Neural progenitor cell (in vitro differentiated cells): Measurements from ENCODE around the gene SPTBN1. TPM values are rescaled to one million over a fixed set of nuclear protein-coding genes. Genes with fewer than 3 reads are reported as not detected.
A peak's percentile ranks its signal among the peaks of the same experiment; 100 is the strongest.

Experiments
- DNase-seq: peaks from one replicate; pipeline ENCODE4 v3.0.0-alpha.2; 2016; ENCODE audit warnings: low spot score
- H2AFZ ChIP-seq: fragments of 200-600 bp; sonication (generic); replicated peaks from 2 replicates; pipeline ENCODE4 v1.6.1; 2016; ENCODE audit warnings: antibody characterized with exemption
- H3F3A ChIP-seq: fragments of 200-600 bp; sonication (generic); 2 replicates; pipeline ENCODE4 v1.6.1; 2016; ENCODE audit warnings: antibody characterized with exemption, low read depth
- H3K27ac ChIP-seq: fragments of 200-600 bp; sonication (generic); 2 replicates; pipeline ENCODE4 v1.5.1; 2016; ENCODE audit warnings: mild to moderate bottlenecking
- H3K27me3 ChIP-seq: fragments of 200-600 bp; sonication (generic); 2 replicates; pipeline ENCODE4 v1.6.1; 2016; ENCODE audit warnings: mild to moderate bottlenecking, moderate library complexity
- H3K36me3 ChIP-seq: fragments of 200-600 bp; sonication (generic); 2 replicates; pipeline ENCODE4 v1.5.1; 2016
- H3K4me1 ChIP-seq: fragments of 200-600 bp; sonication (generic); 2 replicates; pipeline ENCODE4 v1.6.1; 2016; ENCODE audit warnings: mixed run types
- H3K4me2 ChIP-seq: fragments of 200-600 bp; sonication (generic); 2 replicates; pipeline ENCODE4 v1.6.1; 2016
- H3K4me3 ChIP-seq: fragments of 200-600 bp; sonication (generic); 2 replicates; pipeline ENCODE4 v1.5.1; 2016
- H3K79me2 ChIP-seq: fragments of 200-600 bp; sonication (generic); 2 replicates; pipeline ENCODE4 v1.6.1; 2016; ENCODE audit warnings: low read depth
- H3K9ac ChIP-seq: fragments of 200-600 bp; sonication (generic); 2 replicates; pipeline ENCODE4 v1.6.1; 2016
- H3K9me3 ChIP-seq: fragments of 200-600 bp; sonication (generic); 2 replicates; pipeline ENCODE4 v1.5.1; 2016; ENCODE audit warnings: low read depth
- H4K20me1 ChIP-seq: fragments of 200-600 bp; sonication (generic); 2 replicates; pipeline ENCODE4 v1.6.1; 2016; ENCODE audit warnings: low read depth
- H3K27ac Mint-ChIP-seq: 3 replicates; pipeline ENCODE4 v1.8.0; 2021; ENCODE audit warnings: mixed read lengths
- H3K27me3 Mint-ChIP-seq: 2 replicates; pipeline ENCODE4 v1.8.0; 2022; ENCODE audit warnings: low read depth, mild to moderate bottlenecking, inconsistent platforms, moderate library complexity, mixed read lengths; ENCODE audit not compliant: insufficient read depth
- H3K36me3 Mint-ChIP-seq: 3 replicates; pipeline ENCODE4 v1.8.0; 2021; ENCODE audit warnings: mixed read lengths
- H3K4me1 Mint-ChIP-seq: 3 replicates; pipeline ENCODE4 v1.8.0; 2021; ENCODE audit warnings: mixed read lengths
- H3K4me3 Mint-ChIP-seq: 3 replicates; pipeline ENCODE4 v1.8.0; 2021; ENCODE audit warnings: mild to moderate bottlenecking, moderate library complexity, mixed read lengths
- H3K9me3 Mint-ChIP-seq: 3 replicates; pipeline ENCODE4 v1.8.0; 2020; ENCODE audit warnings: mixed read lengths
- EZH2 ChIP-seq: fragments of 200-600 bp; sonication (generic); IDR thresholded peaks from 2 replicates; pipeline ENCODE4 v1.6.1; 2017; ENCODE audit warnings: antibody characterized with exemption, mild to moderate bottlenecking, moderate library complexity
- EZH2phosphoT487 ChIP-seq: fragments of 200-600 bp; sonication (generic); IDR thresholded peaks from 2 replicates; pipeline ENCODE4 v1.6.1; 2017; ENCODE audit warnings: antibody characterized with exemption
- total RNA-seq: library from RNA; depleted of rRNA; stranded (reverse); fragments of >200 nt; gene quantifications from 2 replicates; pipeline ENCODE4 v1.2.3, GENCODE V29; 2015; ENCODE audit warnings: low replicate concordance
- TF ChIP-seq, protein P1 (sequence below): fragments of 200-600 bp; sonication (generic); IDR thresholded peaks from 2 replicates; pipeline ENCODE4 v1.5.1; 2017; ENCODE audit warnings: antibody characterized with exemption, mild to moderate bottlenecking

SPTBN1 gene
- total RNA-seq, 1 donor from 2014 or later, result 94.2 TPM

DNA sequence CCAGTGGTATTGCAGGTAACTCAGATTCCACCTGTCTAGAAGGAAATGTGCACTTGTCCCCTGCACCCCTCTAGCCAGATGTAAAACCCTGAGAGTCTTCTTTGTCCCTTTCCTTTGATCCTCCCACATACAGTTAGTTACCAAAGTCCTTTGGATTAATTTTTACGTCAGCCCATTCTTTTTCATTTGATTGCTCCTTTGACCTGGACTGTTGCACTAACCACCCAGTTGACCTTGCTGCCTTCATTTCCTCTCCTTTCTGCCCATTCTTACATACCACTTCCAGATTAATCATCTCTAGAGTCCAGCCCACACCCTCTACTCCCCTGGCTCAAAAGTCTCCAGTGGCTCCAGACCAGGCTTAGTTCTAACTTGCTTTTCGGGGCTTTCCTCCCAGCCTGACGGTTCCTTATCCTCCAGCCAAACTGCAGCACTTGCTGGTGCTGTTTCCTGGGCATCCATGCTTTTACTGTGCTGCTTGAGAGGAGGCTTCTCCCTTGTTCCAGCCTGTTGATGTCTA, 99.3 kb downstream of the SPTBN1 start:
- Histone ChIP-seq H3K36me3 (no peaks in the 10 kb centered on the region), H4K20me1 (no peaks in the 10 kb centered on the region), H3K27ac (no peak overlapping the region), H3K4me1 (peaks cover 17% of the 10 kb centered on the region), H3K4me2 (no peak overlapping the region), H3K4me3 (no peak overlapping the region), H2AFZ (no peak overlapping the region), H3K9ac (no peak overlapping the region), H3K9me3 (no peaks in the 10 kb centered on the region), H3K79me2 (peaks cover 16% of the 10 kb centered on the region), H3F3A (peaks cover 31% of the 10 kb centered on the region), H3K27me3 (no peaks in the 10 kb centered on the region)
- no peak overlapping the region for H3K4me3 Mint-ChIP-seq
- TF ChIP-seq, protein P1, sequence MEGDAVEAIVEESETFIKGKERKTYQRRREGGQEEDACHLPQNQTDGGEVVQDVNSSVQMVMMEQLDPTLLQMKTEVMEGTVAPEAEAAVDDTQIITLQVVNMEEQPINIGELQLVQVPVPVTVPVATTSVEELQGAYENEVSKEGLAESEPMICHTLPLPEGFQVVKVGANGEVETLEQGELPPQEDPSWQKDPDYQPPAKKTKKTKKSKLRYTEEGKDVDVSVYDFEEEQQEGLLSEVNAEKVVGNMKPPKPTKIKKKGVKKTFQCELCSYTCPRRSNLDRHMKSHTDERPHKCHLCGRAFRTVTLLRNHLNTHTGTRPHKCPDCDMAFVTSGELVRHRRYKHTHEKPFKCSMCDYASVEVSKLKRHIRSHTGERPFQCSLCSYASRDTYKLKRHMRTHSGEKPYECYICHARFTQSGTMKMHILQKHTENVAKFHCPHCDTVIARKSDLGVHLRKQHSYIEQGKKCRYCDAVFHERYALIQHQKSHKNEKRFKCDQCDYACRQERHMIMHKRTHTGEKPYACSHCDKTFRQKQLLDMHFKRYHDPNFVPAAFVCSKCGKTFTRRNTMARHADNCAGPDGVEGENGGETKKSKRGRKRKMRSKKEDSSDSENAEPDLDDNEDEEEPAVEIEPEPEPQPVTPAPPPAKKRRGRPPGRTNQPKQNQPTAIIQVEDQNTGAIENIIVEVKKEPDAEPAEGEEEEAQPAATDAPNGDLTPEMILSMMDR, result no peak
- no peak for TF ChIP-seq EZH2phosphoT487
- no peak for TF ChIP-seq EZH2
- peaks cover 14% of the 10 kb centered on the region for H3K4me1 Mint-ChIP-seq
- peaks cover 4% of the 10 kb centered on the region for H3K27me3 Mint-ChIP-seq
- DNase-seq, result no peak
- no peak overlapping the region for H3K27ac Mint-ChIP-seq
- H3K36me3 Mint-ChIP-seq, result no peaks in the 10 kb centered on the region
- H3K9me3 Mint-ChIP-seq, result no peaks in the 10 kb centered on the region

DNA sequence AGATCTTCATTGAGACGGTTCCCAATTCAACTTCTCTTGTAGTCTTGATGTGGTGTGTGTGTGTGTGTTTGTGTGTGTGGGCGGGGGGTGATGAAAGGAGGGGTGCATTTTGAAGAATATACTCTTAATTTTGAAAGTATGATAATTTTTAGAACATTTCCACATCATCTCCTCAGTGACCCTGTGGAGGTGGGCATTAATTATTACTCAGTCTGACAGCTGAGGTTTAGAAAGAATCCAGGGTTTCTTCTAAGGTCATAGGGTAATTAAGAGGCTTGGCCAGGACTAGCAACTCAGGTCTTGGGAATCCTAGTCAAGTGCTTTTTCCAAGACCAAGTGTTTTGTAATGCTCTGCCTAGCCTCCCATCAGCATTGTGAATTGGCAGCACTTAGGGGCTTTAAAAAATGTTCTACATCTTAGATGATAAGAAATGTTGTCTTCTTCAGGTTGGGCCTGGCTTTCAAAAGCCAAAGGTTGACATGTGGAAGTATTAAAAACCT, 100.5 kb downstream of the SPTBN1 start:
- Histone ChIP-seq H3K27ac (no peak overlapping the region), H3K36me3 (no peaks in the 10 kb centered on the region), H3K4me3 (peak overlapping the region; percentile 91), H3K9ac (no peak overlapping the region), H3K27me3 (no peaks in the 10 kb centered on the region), H3K79me2 (peaks cover 29% of the 10 kb centered on the region), H3F3A (peaks cover 31% of the 10 kb centered on the region), H3K9me3 (no peaks in the 10 kb centered on the region), H2AFZ (no peak overlapping the region), H3K4me1 (peaks cover 17% of the 10 kb centered on the region), H3K4me2 (peak overlapping the region; percentile 88), H4K20me1 (peaks cover 4% of the 10 kb centered on the region)
- peaks cover 24% of the 10 kb centered on the region for H3K4me1 Mint-ChIP-seq
- no peak for DNase-seq
- TF ChIP-seq, protein P1, result no peak
- TF ChIP-seq EZH2 (no peak), EZH2phosphoT487 (no peak)
- no peaks in the 10 kb centered on the region for H3K36me3 Mint-ChIP-seq
- no peak overlapping the region for H3K27ac Mint-ChIP-seq
- H3K9me3 Mint-ChIP-seq, result no peaks in the 10 kb centered on the region
- peaks cover 4% of the 10 kb centered on the region for H3K27me3 Mint-ChIP-seq
- peak overlapping the region; percentile 79 for H3K4me3 Mint-ChIP-seq

DNA sequence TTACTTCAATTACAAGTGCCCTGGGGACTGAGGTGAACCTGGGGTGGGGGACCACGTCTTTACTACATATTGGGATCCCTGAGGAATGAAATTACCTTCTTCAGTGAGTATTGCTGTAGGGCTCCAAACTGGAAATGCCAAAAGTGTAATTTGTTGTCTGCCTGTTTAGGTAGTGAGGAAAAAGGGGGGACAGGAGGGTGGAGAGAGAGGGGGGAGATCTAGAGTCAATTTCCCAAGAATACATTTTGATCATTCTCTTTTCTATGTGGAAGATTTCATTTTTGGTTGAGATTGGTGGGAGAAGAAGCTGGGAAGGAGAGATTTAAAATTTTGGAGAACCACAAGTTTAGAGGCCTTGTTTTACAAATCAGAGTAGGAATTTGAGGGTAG, 101.1 kb downstream of the SPTBN1 start:
- Mint-ChIP-seq H3K27ac (peak overlapping the region; percentile 2), H3K36me3 (no peaks in the 10 kb centered on the region), H3K9me3 (no peaks in the 10 kb centered on the region), H3K27me3 (peaks cover 4% of the 10 kb centered on the region), H3K4me1 (peaks cover 29% of the 10 kb centered on the region), H3K4me3 (peak overlapping the region; percentile 79)
- no peak for DNase-seq
- Histone ChIP-seq H3K36me3 (no peaks in the 10 kb centered on the region), H3K9me3 (no peaks in the 10 kb centered on the region), H3F3A (peaks cover 31% of the 10 kb centered on the region), H3K79me2 (peaks cover 34% of the 10 kb centered on the region), H3K9ac (peak overlapping the region; percentile 47), H4K20me1 (peaks cover 8% of the 10 kb centered on the region), H2AFZ (peak overlapping the region; percentile 65), H3K27ac (no peak overlapping the region), H3K4me1 (peaks cover 21% of the 10 kb centered on the region), H3K4me2 (peak overlapping the region; percentile 88), H3K4me3 (peak overlapping the region; percentile 91), H3K27me3 (no peaks in the 10 kb centered on the region)
- TF ChIP-seq EZH2 (no peak), EZH2phosphoT487 (no peak)
- TF ChIP-seq, protein P1, result no peak
